Trophoblast cell (in vitro differentiated cells and primary cell): ENCODE measurements around the gene NPLOC4.

Experiments
- DNase-seq, 2 donors: peaks; one replicate each; pipeline ENCODE4 v3.0.0-alpha.2; 2016
- H2AFZ ChIP-seq: 2 replicates; pipeline ENCODE4 v1.6.1; 2013; ENCODE audit warnings: low read length, moderate library complexity, mild to moderate bottlenecking; ENCODE audit not compliant: insufficient read depth, poor library complexity
- H2AK5ac ChIP-seq: 2 replicates; pipeline ENCODE4 v1.6.1; 2013; ENCODE audit warnings: mild to moderate bottlenecking, low read length
- H2BK120ac ChIP-seq: 2 replicates; pipeline ENCODE4 v1.6.1; 2013; ENCODE audit warnings: low read length, mild to moderate bottlenecking, moderate library complexity; ENCODE audit not compliant: insufficient read depth, poor library complexity
- H2BK12ac ChIP-seq: 2 replicates; pipeline ENCODE4 v1.6.1; 2013; ENCODE audit warnings: mild to moderate bottlenecking, low read length, moderate library complexity
- H2BK5ac ChIP-seq: 2 replicates; pipeline ENCODE4 v1.6.1; 2013; ENCODE audit warnings: low read length, low read depth, moderate library complexity, mild to moderate bottlenecking; ENCODE audit not compliant: poor library complexity
- H3K14ac ChIP-seq: 2 replicates; pipeline ENCODE4 v1.6.1; 2013; ENCODE audit warnings: mild to moderate bottlenecking, low read length
- H3K18ac ChIP-seq: 2 replicates; pipeline ENCODE4 v1.6.1; 2013; ENCODE audit warnings: mild to moderate bottlenecking, low read length
- H3K23ac ChIP-seq: 2 replicates; pipeline ENCODE4 v1.6.1; 2013; ENCODE audit warnings: low read length
- H3K27ac ChIP-seq: 2 replicates; pipeline ENCODE4 v1.5.1; 2013; ENCODE audit warnings: low read depth, mild to moderate bottlenecking, inconsistent platforms, low read length, moderate library complexity
- H3K27me3 ChIP-seq: 2 replicates; pipeline ENCODE4 v1.6.1; 2013; ENCODE audit warnings: inconsistent platforms, mild to moderate bottlenecking, low read length, moderate library complexity; ENCODE audit not compliant: insufficient read depth
- H3K36me3 ChIP-seq, 2 experiments: 1 replicate in 1 of 2; 2 replicates in 1 of 2; pipeline ENCODE4 v1.6.1; 2013; ENCODE audit warnings: low read length in 2 of 2, mild to moderate bottlenecking in 2 of 2, moderate library complexity in 1 of 2; ENCODE audit not compliant: insufficient read depth in 2 of 2, control insufficient read depth in 1 of 2
- H3K4ac ChIP-seq: 2 replicates; pipeline ENCODE4 v1.6.1; 2013; ENCODE audit warnings: low read depth, mild to moderate bottlenecking, low read length, moderate library complexity
- H3K4me1 ChIP-seq, 2 experiments: 1 replicate in 1 of 2; 2 replicates in 1 of 2; pipeline ENCODE4 v1.6.1; 2013; ENCODE audit warnings: low read length in 2 of 2, mild to moderate bottlenecking in 2 of 2, moderate library complexity in 1 of 2; ENCODE audit not compliant: insufficient read depth in 2 of 2, control insufficient read depth in 1 of 2
- H3K4me2 ChIP-seq: 2 replicates; pipeline ENCODE4 v1.6.1; 2013; ENCODE audit warnings: inconsistent platforms, mild to moderate bottlenecking, low read length, moderate library complexity
- H3K4me3 ChIP-seq: 2 replicates; pipeline ENCODE4 v1.5.1; 2013; ENCODE audit warnings: mild to moderate bottlenecking, low read depth, low read length, inconsistent platforms
- H3K79me1 ChIP-seq: one replicate; pipeline ENCODE4 v1.6.1; 2013; ENCODE audit warnings: low read length
- H3K79me2 ChIP-seq: 2 replicates; pipeline ENCODE4 v1.6.1; 2013; ENCODE audit warnings: low read length, mild to moderate bottlenecking; ENCODE audit not compliant: control insufficient read depth, insufficient read depth, poor library complexity
- H3K9ac ChIP-seq: 2 replicates; pipeline ENCODE4 v1.6.1; 2013; ENCODE audit warnings: mild to moderate bottlenecking, low read length
- H3K9me3 ChIP-seq: 2 replicates; pipeline ENCODE4 v1.6.1; 2013; ENCODE audit warnings: low read depth, mild to moderate bottlenecking, control low read depth, inconsistent platforms, low read length; ENCODE audit not compliant: insufficient read depth
- H4K12ac ChIP-seq: 2 replicates; pipeline ENCODE4 v1.6.1; 2013; ENCODE audit warnings: low read depth, mild to moderate bottlenecking, low read length, moderate library complexity
- H4K8ac ChIP-seq: 2 replicates; pipeline ENCODE4 v1.6.1; 2013; ENCODE audit warnings: low read depth, mild to moderate bottlenecking, low read length, moderate library complexity
- H4K91ac ChIP-seq: one replicate; pipeline ENCODE4 v1.6.1; 2013; ENCODE audit warnings: low read depth, mild to moderate bottlenecking, low read length, moderate library complexity
- WGBS: extraction: QIAGEN DNeasy Blood & Tissue Kit; methylation state at CpG from one replicate; pipeline ENCODE4 v1.1.7; 2013; ENCODE audit warnings: missing lambda C conversion rate; ENCODE audit not compliant: insufficient read length, insufficient coverage; ENCODE audit errors: extremely low coverage; 5-methylcytosine and 5-hydroxymethylcytosine counted together

Gene NPLOC4

DNA sequence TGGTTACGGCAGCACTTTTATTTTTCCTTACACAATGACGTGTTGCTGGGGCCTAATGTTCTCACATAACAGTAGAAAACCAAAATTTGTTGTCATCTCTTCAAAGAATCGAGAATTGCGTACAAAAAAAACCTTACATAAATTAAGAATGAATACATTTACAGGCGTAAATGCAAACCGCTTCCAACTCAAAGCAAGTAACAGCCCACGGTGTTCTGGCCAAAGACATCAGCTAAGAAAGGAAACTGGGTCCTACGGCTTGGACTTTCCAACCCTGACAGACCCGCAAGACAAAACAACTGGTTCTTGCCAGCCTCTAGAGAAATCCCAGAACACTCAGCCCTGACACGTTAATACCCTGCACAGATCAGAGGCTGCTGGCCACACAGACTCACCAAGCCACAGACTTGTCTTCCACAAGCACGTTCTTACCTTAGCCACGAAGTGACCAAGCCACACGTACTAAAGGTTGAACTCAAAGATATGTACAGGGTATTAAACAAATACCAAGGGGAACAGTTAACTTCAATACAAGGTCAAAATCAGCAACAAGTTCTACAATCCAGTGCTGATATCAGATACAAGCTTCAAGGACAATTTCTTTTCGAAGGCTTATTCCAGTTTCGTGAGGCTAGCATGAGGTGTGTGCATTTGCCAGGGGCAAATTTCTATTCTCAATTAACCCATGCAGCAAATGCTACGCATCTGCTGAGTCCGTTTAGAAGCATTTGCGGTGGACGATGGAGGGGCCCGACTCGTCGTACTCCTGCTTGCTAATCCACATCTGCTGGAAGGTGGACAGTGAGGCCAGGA is 126.7 kb downstream of the NPLOC4 start:
- Histone ChIP-seq H4K8ac (no peak overlapping the region), H2BK120ac (no peak overlapping the region), H3K9me3 (peaks cover 8% of the 10 kb centered on the region), H3K36me3 (peaks cover 30 to 38% of the 10 kb centered on the region in 2 experiments), H3K79me2 (peaks cover 42% of the 10 kb centered on the region), H3K4me2 (peak overlapping the region; percentile 70), H2AK5ac (no peak overlapping the region), H3K4me1 (peaks cover 3 to 6% of the 10 kb centered on the region in 2 experiments), H3K9ac (peak overlapping the region; percentile 90), H2AFZ (no peak overlapping the region), H3K14ac (no peak overlapping the region), H3K4me3 (peak overlapping the region; percentile 94), H3K23ac (no peak overlapping the region), H2BK5ac (peak overlapping the region; percentile 22), H3K4ac (peak overlapping the region; percentile 82), H3K79me1 (peaks cover 26% of the 10 kb centered on the region), H2BK12ac (no peak overlapping the region), H3K27me3 (no peaks in the 10 kb centered on the region), H3K18ac (no peak overlapping the region), H4K12ac (no peak overlapping the region), H3K27ac (peak overlapping the region; percentile 10), H4K91ac (no peak overlapping the region)
- peak in 1 of 2 donors; percentile 39 for DNase-seq
- WGBS: no CpG with 5 or more reads among the region's 22 CpGs

DNA sequence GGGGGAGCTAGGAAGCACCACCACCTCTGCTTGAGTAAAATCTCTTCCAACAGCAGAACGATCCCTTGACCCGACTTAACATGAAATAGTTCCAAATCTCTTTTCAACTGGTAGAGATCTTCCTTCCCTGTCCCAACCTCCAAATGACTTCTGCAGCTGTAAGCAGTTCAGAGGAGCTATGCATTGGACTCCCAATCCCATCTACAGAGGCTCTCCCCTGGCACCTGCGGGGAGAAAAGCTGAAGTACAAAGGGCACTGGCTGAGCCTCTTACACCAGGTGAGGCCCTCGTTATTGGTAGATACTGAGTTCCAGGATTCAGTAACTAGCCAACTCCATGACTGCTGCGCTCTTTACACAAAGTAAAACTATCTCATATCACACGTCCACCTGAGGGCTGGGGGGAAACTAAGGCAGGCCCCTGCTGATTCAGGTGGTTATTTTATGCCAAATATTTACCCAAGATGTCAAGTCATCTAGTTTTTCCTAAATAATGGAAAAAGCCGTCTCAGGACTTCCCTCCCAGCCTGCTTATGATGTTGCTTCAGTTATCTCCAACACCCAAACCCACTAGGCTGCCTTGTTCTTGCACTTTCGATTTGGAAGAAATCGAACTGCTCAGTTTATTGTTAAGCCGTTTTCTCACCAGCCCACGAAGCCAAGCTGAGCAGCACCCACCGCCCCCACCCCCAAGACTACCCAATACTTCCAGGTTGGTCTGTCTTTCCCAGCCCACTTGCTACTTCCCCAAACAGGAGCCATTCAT is 127.5 kb downstream of the NPLOC4 start:
- Histone ChIP-seq H3K27me3 (no peaks in the 10 kb centered on the region), H4K12ac (no peak overlapping the region), H3K36me3 (peaks cover 30 to 38% of the 10 kb centered on the region in 2 experiments), H3K4me3 (peak overlapping the region; percentile 63), H3K9me3 (peaks cover 8% of the 10 kb centered on the region), H2AK5ac (no peak overlapping the region), H3K79me1 (peaks cover 21% of the 10 kb centered on the region), H3K23ac (no peak overlapping the region), H3K27ac (peak overlapping the region; percentile 10), H3K79me2 (peaks cover 39% of the 10 kb centered on the region), H3K4ac (peak overlapping the region; percentile 70), H3K14ac (no peak overlapping the region), H2AFZ (no peak overlapping the region), H2BK12ac (no peak overlapping the region), H4K91ac (no peak overlapping the region), H3K9ac (peak overlapping the region; percentile 57), H2BK120ac (no peak overlapping the region), H4K8ac (no peak overlapping the region), H2BK5ac (peak overlapping the region; percentile 22), H3K4me1 (peaks cover 3 to 6% of the 10 kb centered on the region in 2 experiments), H3K18ac (no peak overlapping the region), H3K4me2 (peak overlapping the region; percentile 70)
- WGBS: no CpG with 5 or more reads among the region's 12 CpGs
- peak; percentile 48 to 63 for DNase-seq

DNA sequence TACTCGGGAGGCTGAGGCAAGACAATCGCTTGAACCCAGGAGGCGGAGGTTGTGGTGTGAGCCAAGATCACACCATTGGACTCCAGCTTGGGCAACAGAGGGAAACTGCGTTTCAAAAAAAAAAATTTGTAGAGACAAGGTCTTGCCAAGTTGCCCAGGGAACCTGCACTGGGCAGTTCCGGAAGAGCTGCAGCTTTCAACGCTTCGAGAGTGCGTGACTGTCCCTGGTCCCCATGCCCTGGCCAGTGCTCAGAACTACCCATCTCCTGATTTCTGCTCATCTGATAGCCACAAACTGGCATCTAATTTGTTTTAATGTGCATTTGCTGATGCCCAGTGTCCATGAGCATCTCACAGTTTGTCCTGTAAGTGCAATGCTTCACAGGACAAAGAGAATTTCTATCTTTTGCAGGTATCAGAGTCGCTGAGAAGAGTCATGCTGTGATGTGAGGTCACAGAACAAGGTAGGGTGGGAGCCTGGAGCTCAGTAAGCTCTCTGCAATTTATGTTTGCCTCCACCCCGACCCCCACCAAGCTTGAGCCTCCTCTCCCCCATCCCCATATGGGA is 128.2 kb downstream of the NPLOC4 start:
- H2BK5ac ChIP-seq: no peak overlapping the region
- H4K91ac ChIP-seq: no peak overlapping the region
- H2BK12ac ChIP-seq: no peak overlapping the region
- H3K79me2 ChIP-seq: peaks cover 32% of the 10 kb centered on the region
- H3K9ac ChIP-seq: no peak overlapping the region
- no peak overlapping the region for H4K12ac ChIP-seq
- H3K4me3 ChIP-seq: no peak overlapping the region
- no peak overlapping the region for H3K18ac ChIP-seq
- H2BK120ac ChIP-seq: no peak overlapping the region
- H2AK5ac ChIP-seq: no peak overlapping the region
- H2AFZ ChIP-seq: no peak overlapping the region
- H3K4me2 ChIP-seq: peak overlapping the region; percentile 70
- H3K27me3 ChIP-seq: no peaks in the 10 kb centered on the region
- no peak overlapping the region for H3K23ac ChIP-seq
- H3K14ac ChIP-seq: no peak overlapping the region
- peaks cover 30 to 38% of the 10 kb centered on the region in 2 experiments for H3K36me3 ChIP-seq
- H3K27ac ChIP-seq: no peak overlapping the region
- peaks cover 8% of the 10 kb centered on the region for H3K9me3 ChIP-seq
- no peak overlapping the region for H3K4ac ChIP-seq
- no CpG with 5 or more reads among the region's 10 CpGs for WGBS
- peak; percentile 46 to 77 for DNase-seq
- H4K8ac ChIP-seq: no peak overlapping the region
- H3K4me1 ChIP-seq: peaks cover 2 to 3% of the 10 kb centered on the region in 2 experiments
- peaks cover 15% of the 10 kb centered on the region for H3K79me1 ChIP-seq
